ENCODE results near the gene CAPN12.

The CAPN12 gene

DNA sequence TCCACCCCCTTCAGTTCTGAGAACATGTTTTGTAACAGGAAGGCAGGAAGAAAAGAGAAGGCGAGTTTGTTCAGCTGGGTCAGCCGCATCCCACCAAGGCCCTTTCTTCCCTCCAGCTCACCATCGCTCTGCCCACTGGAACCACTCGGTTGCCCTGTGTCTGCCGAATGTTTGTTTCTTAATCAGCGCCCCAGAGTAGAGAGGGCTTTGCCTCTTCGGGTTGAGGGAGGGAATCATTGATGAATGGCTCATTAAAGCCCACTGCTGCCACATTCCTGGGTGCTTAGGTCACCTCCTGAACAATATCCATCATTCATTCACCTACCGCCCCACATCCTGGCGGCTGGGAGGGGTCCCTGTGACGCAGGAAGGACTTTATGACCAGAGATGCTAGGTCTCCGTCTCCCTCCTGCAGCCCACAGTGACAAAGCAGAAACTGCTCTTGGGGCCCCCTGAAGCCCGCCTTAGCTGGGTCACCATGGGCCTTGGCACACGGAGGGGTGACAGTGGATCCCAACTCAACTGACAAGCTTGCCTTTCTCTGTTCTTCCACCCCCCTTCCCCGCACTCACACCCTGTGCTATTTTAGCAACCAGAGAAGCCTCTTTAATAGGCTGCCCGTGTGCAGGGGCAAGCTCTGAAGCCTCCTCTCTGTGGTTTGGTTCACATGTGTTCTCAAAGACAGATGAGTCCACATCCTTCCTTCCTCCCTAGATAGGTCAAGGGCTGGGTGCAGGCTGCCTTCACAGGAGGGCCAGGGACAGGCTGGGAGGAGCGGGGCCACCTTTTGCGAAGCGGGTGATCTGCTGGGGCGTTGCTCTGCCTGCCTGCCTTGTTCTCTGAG is 50.7 kb downstream of the CAPN12 start:
- TF ChIP-seq FOXP2 (optimal IDR thresholded peaks at IDR 0.05; ENCODE audit: borderline replicate concordance, extremely low read depth, extremely low read length, insufficient read depth) (no peak), SIN3A (IDR thresholded peaks at IDR 0.05; ENCODE audit: borderline replicate concordance, insufficient read depth, low read length) (peak; percentile 7; the same call in 1 of the 2 replicates), TAF1 (IDR thresholded peaks at IDR 0.05; ENCODE audit: borderline replicate concordance, insufficient read depth, low read length) (no peak), POLR2AphosphoS5 (IDR thresholded peaks at IDR 0.05; ENCODE audit: low read depth, low read length) (no peak)
- TF ChIP-seq, protein P1, sequence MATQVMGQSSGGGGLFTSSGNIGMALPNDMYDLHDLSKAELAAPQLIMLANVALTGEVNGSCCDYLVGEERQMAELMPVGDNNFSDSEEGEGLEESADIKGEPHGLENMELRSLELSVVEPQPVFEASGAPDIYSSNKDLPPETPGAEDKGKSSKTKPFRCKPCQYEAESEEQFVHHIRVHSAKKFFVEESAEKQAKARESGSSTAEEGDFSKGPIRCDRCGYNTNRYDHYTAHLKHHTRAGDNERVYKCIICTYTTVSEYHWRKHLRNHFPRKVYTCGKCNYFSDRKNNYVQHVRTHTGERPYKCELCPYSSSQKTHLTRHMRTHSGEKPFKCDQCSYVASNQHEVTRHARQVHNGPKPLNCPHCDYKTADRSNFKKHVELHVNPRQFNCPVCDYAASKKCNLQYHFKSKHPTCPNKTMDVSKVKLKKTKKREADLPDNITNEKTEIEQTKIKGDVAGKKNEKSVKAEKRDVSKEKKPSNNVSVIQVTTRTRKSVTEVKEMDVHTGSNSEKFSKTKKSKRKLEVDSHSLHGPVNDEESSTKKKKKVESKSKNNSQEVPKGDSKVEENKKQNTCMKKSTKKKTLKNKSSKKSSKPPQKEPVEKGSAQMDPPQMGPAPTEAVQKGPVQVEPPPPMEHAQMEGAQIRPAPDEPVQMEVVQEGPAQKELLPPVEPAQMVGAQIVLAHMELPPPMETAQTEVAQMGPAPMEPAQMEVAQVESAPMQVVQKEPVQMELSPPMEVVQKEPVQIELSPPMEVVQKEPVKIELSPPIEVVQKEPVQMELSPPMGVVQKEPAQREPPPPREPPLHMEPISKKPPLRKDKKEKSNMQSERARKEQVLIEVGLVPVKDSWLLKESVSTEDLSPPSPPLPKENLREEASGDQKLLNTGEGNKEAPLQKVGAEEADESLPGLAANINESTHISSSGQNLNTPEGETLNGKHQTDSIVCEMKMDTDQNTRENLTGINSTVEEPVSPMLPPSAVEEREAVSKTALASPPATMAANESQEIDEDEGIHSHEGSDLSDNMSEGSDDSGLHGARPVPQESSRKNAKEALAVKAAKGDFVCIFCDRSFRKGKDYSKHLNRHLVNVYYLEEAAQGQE (IDR thresholded peaks at IDR 0.05; ENCODE audit: insufficient read depth in 1 of 2, low read depth in 2 of 2, low read length in 2 of 2) = no peak

DNA sequence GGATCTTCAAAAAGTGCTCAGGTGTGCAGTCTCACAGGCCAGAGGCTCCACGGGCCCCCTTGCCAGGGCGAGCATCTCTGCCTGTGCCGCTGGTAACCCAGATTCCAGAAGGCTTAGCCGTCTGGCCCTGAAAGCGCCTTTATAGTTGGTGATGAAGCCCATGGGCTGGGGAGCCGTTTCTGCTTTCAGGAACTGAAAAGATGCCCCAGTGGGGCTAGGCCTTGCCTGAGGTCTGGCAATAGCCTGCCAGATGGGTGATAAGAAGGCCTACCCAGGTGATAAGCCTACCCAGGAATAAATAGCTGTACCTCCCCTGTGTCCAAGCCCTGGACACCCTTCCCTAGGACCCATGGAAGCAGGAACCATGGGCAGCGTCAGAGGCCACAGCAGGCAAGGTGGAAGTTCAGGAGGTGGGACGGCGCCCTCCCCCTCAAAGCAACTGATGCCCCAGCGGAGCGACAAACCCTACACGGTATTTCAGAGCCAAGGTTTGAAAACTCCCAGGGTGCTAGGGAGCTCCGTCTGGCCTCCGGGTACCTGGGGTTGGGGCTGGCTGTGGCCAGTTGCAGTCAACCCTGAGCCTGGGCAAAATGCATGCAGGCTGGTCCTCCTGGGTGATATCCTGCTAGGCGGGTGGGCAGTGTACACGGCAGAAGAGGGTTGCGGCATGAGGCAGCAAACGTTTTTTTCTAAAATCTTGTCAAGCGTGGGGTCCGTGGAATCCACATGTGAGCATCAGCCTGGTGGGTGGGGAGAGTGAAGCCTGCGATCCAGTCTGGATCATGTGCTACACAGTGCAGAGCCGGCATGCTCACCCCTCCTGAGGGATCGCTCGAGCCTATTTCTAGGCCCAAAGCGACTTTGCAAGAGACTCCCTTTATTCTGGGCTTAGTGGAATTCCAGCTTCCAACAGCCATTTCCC is 51.6 kb downstream of the CAPN12 start:
- TF ChIP-seq POLR2AphosphoS5 (IDR thresholded peaks at IDR 0.05; ENCODE audit: low read depth, low read length) = no peak
- no peak for TF ChIP-seq FOXP2 (optimal IDR thresholded peaks at IDR 0.05; ENCODE audit: borderline replicate concordance, extremely low read depth, extremely low read length, insufficient read depth)
- no peak for TF ChIP-seq TAF1 (IDR thresholded peaks at IDR 0.05; ENCODE audit: borderline replicate concordance, insufficient read depth, low read length)
- TF ChIP-seq SIN3A (IDR thresholded peaks at IDR 0.05; ENCODE audit: borderline replicate concordance, insufficient read depth, low read length) = no peak
- TF ChIP-seq, protein P1 (IDR thresholded peaks at IDR 0.05; ENCODE audit: insufficient read depth in 1 of 2, low read depth in 2 of 2, low read length in 2 of 2) = no peak

DNA sequence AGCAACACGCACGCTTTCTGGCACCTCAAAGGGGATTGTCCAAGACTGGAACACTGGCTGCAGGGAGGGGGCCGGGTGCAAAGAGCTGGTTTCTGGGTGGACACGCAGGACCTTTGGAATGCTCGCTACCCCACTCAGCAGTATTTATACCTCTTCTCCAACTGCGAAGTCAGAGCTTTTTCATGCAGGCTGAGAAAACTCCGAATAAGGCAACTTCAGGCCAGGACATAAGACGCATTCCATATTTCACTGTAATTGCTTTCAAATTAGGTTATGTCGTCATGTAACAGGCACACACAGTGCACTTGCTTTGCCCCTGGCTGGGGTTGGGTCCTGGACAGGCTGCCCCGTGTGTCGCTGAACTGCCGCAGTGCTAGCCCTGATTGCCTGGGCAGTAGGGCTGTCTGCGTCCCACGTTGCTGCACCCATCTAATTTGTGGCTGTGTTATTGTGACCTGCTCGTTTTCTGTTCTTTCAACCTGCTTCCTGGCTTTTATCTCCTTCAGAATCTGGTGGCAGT is 52.3 kb downstream of the CAPN12 start:
- no peak for TF ChIP-seq POLR2AphosphoS5 (IDR thresholded peaks at IDR 0.05; ENCODE audit: low read depth, low read length)
- TF ChIP-seq, protein P1 (IDR thresholded peaks at IDR 0.05; ENCODE audit: insufficient read depth in 1 of 2, low read depth in 2 of 2, low read length in 2 of 2) = no peak

DNA sequence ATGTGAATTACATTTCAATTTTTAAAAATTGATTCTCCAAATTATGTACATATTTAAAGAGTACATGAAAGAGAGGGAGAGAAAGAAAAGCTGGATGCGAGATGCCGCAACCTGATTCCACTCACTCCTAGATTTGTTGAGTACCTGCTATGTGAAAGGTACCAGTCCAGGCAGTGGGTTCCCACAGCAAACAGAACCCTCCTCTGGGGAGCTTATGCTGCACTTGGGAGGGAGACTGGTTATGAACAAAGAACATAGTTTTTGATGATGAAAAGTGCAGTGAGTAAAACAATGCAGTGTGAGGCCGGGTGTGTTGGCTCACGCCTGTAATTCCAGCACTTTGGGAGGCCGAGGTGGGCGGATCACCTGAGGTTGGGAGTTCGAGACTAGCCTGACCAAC is 53.4 kb downstream of the CAPN12 start:
- TF ChIP-seq FOXP2 (optimal IDR thresholded peaks at IDR 0.05; ENCODE audit: borderline replicate concordance, extremely low read depth, extremely low read length, insufficient read depth) (no peak), POLR2AphosphoS5 (IDR thresholded peaks at IDR 0.05; ENCODE audit: low read depth, low read length) (no peak), TAF1 (IDR thresholded peaks at IDR 0.05; ENCODE audit: borderline replicate concordance, insufficient read depth, low read length) (no peak), SIN3A (IDR thresholded peaks at IDR 0.05; ENCODE audit: borderline replicate concordance, insufficient read depth, low read length) (no peak)
- TF ChIP-seq, protein P1 (IDR thresholded peaks at IDR 0.05; ENCODE audit: insufficient read depth in 1 of 2, low read depth in 2 of 2, low read length in 2 of 2) = no peak

Data from PFSK-1 (cell line).